Spleen (tissue), 11 donors: Measurements from ENCODE around the gene EPHA2. TPM values are rescaled to one million over a fixed set of nuclear protein-coding genes. Genes with fewer than 3 reads are reported as not detected.

Experiments used
- DNase-seq: peaks from one replicate; pipeline ENCODE4 v3.0.0-alpha.2; 2020
- H3K27ac ChIP-seq, 8 donors: fragments of 200-600 bp; sonication (generic) in 7 of 8; 1 replicate in 4 of 8; 2 replicates in 4 of 8; pipeline versions ENCODE4 v1.5.0 to v1.8.0; 2016 to 2021; ENCODE audit warnings: inconsistent platforms in 4 of 8, mild to moderate bottlenecking in 4 of 8, moderate library complexity in 1 of 8
- H3K27me3 ChIP-seq, 7 donors: fragments of 200-600 bp; sonication (generic) in 6 of 7; replicated peaks in 1 of 7; 1 replicate in 4 of 7; 2 replicates in 3 of 7; pipeline versions ENCODE4 v1.5.0 to v1.8.0; 2016 to 2021; ENCODE audit warnings: inconsistent platforms in 3 of 7, mild to moderate bottlenecking in 1 of 7
- H3K36me3 ChIP-seq, 6 donors: fragments of 200-600 bp; sonication (generic) in 5 of 6; 1 replicate in 4 of 6; 2 replicates in 2 of 6; pipeline versions ENCODE4 v1.5.0 to v1.8.0; 2016 to 2021; ENCODE audit warnings: inconsistent platforms in 2 of 6
- H3K4me1 ChIP-seq, 6 donors: fragments of 200-600 bp; sonication (generic) in 5 of 6; 1 replicate in 3 of 6; 2 replicates in 3 of 6; pipeline versions ENCODE4 v1.5.0 to v1.8.0; 2016 to 2021; ENCODE audit warnings: inconsistent platforms in 3 of 6
- H3K4me3 ChIP-seq, 8 donors: fragments of 200-600 bp; sonication (generic) in 7 of 8; 1 replicate in 4 of 8; 2 replicates in 4 of 8; pipeline versions ENCODE4 v1.5.0 to v1.8.0; 2016 to 2021; ENCODE audit warnings: inconsistent platforms in 4 of 8, mild to moderate bottlenecking in 4 of 8, moderate library complexity in 2 of 8
- H3K9me3 ChIP-seq, 8 donors: fragments of 200-600 bp; sonication (generic) in 7 of 8; 1 replicate in 4 of 8; 2 replicates in 4 of 8; pipeline versions ENCODE4 v1.5.0 to v1.8.0; 2016 to 2021; ENCODE audit warnings: inconsistent platforms in 4 of 8
- POLR2A ChIP-seq, 3 donors: fragments of 450-650 bp; IDR thresholded peaks; one replicate each; pipeline ENCODE4 v1.5.1; 2017; ENCODE audit warnings: antibody characterized with exemption in 3 of 3, mild to moderate bottlenecking in 1 of 3
- POLR2AphosphoS5 ChIP-seq, 3 donors: sonication (generic); formaldehyde crosslinking; IDR thresholded peaks; one replicate each; pipeline ENCODE4 v1.5.1; 2017; ENCODE audit warnings: antibody characterized with exemption in 3 of 3
- WGBS, 5 donors: extraction: QIAGEN DNeasy Blood & Tissue Kit in 3 of 5; methylation state at CpG; one replicate each; pipeline versions ENCODE4 v1.1.5 to v1.1.7; 2013 to 2018; 5-methylcytosine and 5-hydroxymethylcytosine counted together
- intact Hi-C: fragments of 100-400 bp; cut with DNase I; formaldehyde crosslinking; loops from one replicate; pipeline ENCODE4 v1.15.0; 2023; ENCODE audit warnings: low total_unique reads
- polyA plus RNA-seq, 3 donors: library from polyadenylated mRNA; stranded (reverse); fragments of 200-250 nt; gene quantifications; one replicate each; pipeline ENCODE4 v1.2.1, GENCODE V29; 2013
- total RNA-seq, 7 donors: library from RNA; depleted of rRNA in 3 of 7; stranded (reverse); fragments of >200 nt in 3 of 7; fragmentation: NEBNext Ultra II Directional in 4 of 7; extraction: Animal tissue kit (Norgen Biotek cat#: 25700) in 4 of 7; gene quantifications; one replicate each; pipeline versions ENCODE4 v1.1.0 to v1.2.1, GENCODE V29; 2016 to 2021
- TF ChIP-seq, protein P1 (sequence below), 11 experiments: fragments of 200-600 bp in 7 of 11; fragments of 450-650 bp in 4 of 11; sonication (generic) in 4 of 11; IDR thresholded peaks in 8 of 11; conservative IDR thresholded peaks in 3 of 11; 1 replicate in 7 of 11; 2 replicates in 4 of 11; pipeline versions ENCODE4 v1.4.0 to v1.8.0; 2016 to 2021; ENCODE audit warnings: antibody characterized with exemption in 11 of 11, inconsistent platforms in 4 of 11, mild to moderate bottlenecking in 1 of 11
- donor health status: healthy with polysubstance abuse.
- donor health status: DM: no; HTN: no; CAD: no; lungs with moderate emphysema.
- donor health status: DM: no; HTN: no; CAD: no.
- donor health status: Bipolar disorder and iron deficiency.
- donor health status: healthy.
- donor health status: DM: no; HTN: no; CAD: no.
- donor health status: DM: yes; HTN: yes; CAD: no.

Gene EPHA2
- total and polyA plus RNA-seq, 10 donors: 2.0 to 35.7 (median 14.8) TPM

GRCh38 chr1:16120940-16121410 lies 34.9 kb downstream of the EPHA2 start:
- Histone ChIP-seq H3K4me3 (no peak overlapping the region), H3K4me1 (peaks cover 4 to 22% (median 12%) of the 10 kb centered on the region in 6 donors), H3K9me3 (no peaks in the 10 kb centered on the region), H3K36me3 (peaks cover 0 to 27% (median 9%) of the 10 kb centered on the region in 6 donors), H3K27ac (no peak overlapping the region), H3K27me3 (peaks cover 0 to 14% (median 0%) of the 10 kb centered on the region in 7 donors)
- 75 to 84% (median 79%) methylated on average over 4 of the region's 4 CpGs for WGBS, 5 donors
- DNase-seq: no peak
- TF ChIP-seq POLR2AphosphoS5 (IDR thresholded peaks at IDR 0.05): no peak
- TF ChIP-seq, protein P1, sequence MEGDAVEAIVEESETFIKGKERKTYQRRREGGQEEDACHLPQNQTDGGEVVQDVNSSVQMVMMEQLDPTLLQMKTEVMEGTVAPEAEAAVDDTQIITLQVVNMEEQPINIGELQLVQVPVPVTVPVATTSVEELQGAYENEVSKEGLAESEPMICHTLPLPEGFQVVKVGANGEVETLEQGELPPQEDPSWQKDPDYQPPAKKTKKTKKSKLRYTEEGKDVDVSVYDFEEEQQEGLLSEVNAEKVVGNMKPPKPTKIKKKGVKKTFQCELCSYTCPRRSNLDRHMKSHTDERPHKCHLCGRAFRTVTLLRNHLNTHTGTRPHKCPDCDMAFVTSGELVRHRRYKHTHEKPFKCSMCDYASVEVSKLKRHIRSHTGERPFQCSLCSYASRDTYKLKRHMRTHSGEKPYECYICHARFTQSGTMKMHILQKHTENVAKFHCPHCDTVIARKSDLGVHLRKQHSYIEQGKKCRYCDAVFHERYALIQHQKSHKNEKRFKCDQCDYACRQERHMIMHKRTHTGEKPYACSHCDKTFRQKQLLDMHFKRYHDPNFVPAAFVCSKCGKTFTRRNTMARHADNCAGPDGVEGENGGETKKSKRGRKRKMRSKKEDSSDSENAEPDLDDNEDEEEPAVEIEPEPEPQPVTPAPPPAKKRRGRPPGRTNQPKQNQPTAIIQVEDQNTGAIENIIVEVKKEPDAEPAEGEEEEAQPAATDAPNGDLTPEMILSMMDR (IDR thresholded peaks at IDR 0.05 in 8 of 11, conservative IDR thresholded peaks at IDR 0.05 in 3 of 11): no peak
- TF ChIP-seq POLR2A (IDR thresholded peaks at IDR 0.05): no peak
- intact Hi-C loops: no loop called here

GRCh38 chr1:16120407-16120806 lies 35.5 kb downstream of the EPHA2 start:
- WGBS, 5 donors: 71 to 100% (median 87%) methylated on average over 1 of the region's 1 CpG; no CpG with 5 or more reads in 1 of the 5 donors
- H3K4me3 ChIP-seq: no peak overlapping the region
- peaks cover 0 to 21% (median 9%) of the 10 kb centered on the region in 6 donors for H3K36me3 ChIP-seq
- H3K4me1 ChIP-seq: peaks cover 4 to 22% (median 12%) of the 10 kb centered on the region in 6 donors
- TF ChIP-seq, protein P1 (IDR thresholded peaks at IDR 0.05 in 8 of 11, conservative IDR thresholded peaks at IDR 0.05 in 3 of 11): no peak
- TF ChIP-seq POLR2A (IDR thresholded peaks at IDR 0.05) (no peak), POLR2AphosphoS5 (IDR thresholded peaks at IDR 0.05) (no peak)
- no peak for DNase-seq
- peaks cover 0 to 14% (median 0%) of the 10 kb centered on the region in 7 donors for H3K27me3 ChIP-seq
- intact Hi-C loops: no loop called here
- H3K27ac ChIP-seq: no peak overlapping the region
- H3K9me3 ChIP-seq: no peaks in the 10 kb centered on the region

GRCh38 chr1:16119926-16120325 lies 35.9 kb downstream of the EPHA2 start:
- H3K4me1 ChIP-seq: peaks cover 4 to 22% (median 12%) of the 10 kb centered on the region in 6 donors
- WGBS, 5 donors: 81 to 95% (median 88%) methylated on average over 10 of the region's 10 CpGs
- H3K27ac ChIP-seq: no peak overlapping the region
- H3K36me3 ChIP-seq: peaks cover 0 to 16% (median 7%) of the 10 kb centered on the region in 6 donors
- intact Hi-C loops: no loop called here
- peak; percentile 62 for DNase-seq
- TF ChIP-seq POLR2AphosphoS5 (IDR thresholded peaks at IDR 0.05) (no peak), POLR2A (IDR thresholded peaks at IDR 0.05) (no peak)
- TF ChIP-seq, protein P1 (IDR thresholded peaks at IDR 0.05 in 8 of 11, conservative IDR thresholded peaks at IDR 0.05 in 3 of 11): no peak
- H3K27me3 ChIP-seq: peaks cover 0 to 12% (median 0%) of the 10 kb centered on the region in 7 donors
- H3K9me3 ChIP-seq: no peaks in the 10 kb centered on the region
- H3K4me3 ChIP-seq: no peak overlapping the region

- WGBS, 5 donors: 77 to 94% (median 90%) methylated on average over 6 of the region's 6 CpGs
- Histone ChIP-seq H3K4me3 (no peak overlapping the region), H3K4me1 (peaks cover 4 to 22% (median 12%) of the 10 kb centered on the region in 6 donors), H3K9me3 (no peaks in the 10 kb centered on the region), H3K27ac (no peak overlapping the region), H3K27me3 (peaks cover 0 to 8% (median 0%) of the 10 kb centered on the region in 7 donors), H3K36me3 (peaks cover 0 to 12% (median 3%) of the 10 kb centered on the region in 6 donors)
- no peak for DNase-seq
- intact Hi-C loops: no loop called here
- TF ChIP-seq POLR2AphosphoS5 (IDR thresholded peaks at IDR 0.05) (no peak), POLR2A (IDR thresholded peaks at IDR 0.05) (no peak)
- TF ChIP-seq, protein P1 (IDR thresholded peaks at IDR 0.05 in 8 of 11, conservative IDR thresholded peaks at IDR 0.05 in 3 of 11): no peak
Measured at GRCh38 chr1:16119504-16119903, 36.4 kb downstream of the EPHA2 start.
